H1 (cell line): ENCODE measurements around the gene LAIR2. TPM values are rescaled to one million over a fixed set of nuclear protein-coding genes. Genes with fewer than 3 reads are reported as not detected.

Experiments used
- CTCF ChIA-PET: fragments of 300-600 bp; sonication (Branson Sonifier 250); formaldehyde crosslinking; loops from one replicate; lab custom pipeline; 2021; ENCODE audit not compliant: partially characterized antibody; lab: Charles Lee
- POLR2A ChIA-PET: fragments of 300-600 bp; sonication (Branson Sonifier 250); formaldehyde crosslinking; loops from one replicate; lab custom pipeline; 2021; ENCODE audit warnings: inconsistent platforms; ENCODE audit not compliant: partially characterized antibody; lab: Charles Lee
- DNase-seq, 2 experiments: peaks; one replicate each; pipeline versions ENCODE4 v3.0.0 to v3.0.0-alpha.2; 2010 to 2022; ENCODE audit warnings: low spot score in 2 of 2, low read depth in 1 of 2, mixed read lengths in 1 of 2
- FAIRE-seq: peaks from 2 replicates; lab custom pipeline; 2011; peaks lifted over from hg19 to GRCh38; lab: Jason Lieb, UNC
- H2AFZ ChIP-seq: 2 replicates; pipeline ENCODE4 v1.8.1; 2012; ENCODE audit warnings: low read length, inconsistent platforms
- H2AK5ac ChIP-seq: 2 replicates; pipeline ENCODE4 v1.6.1; 2013; ENCODE audit warnings: low read depth, low read length
- H2BK120ac ChIP-seq: replicated peaks from 2 replicates; pipeline ENCODE3; 2013; ENCODE audit warnings: low read depth, low read length, inconsistent platforms
- H2BK12ac ChIP-seq: 2 replicates; pipeline ENCODE4 v1.6.1; 2013; ENCODE audit warnings: low read depth, low read length
- H2BK15ac ChIP-seq: 2 replicates; pipeline ENCODE4 v1.6.1; 2013; ENCODE audit warnings: low read length
- H2BK20ac ChIP-seq: 2 replicates; pipeline ENCODE4 v1.6.1; 2013; ENCODE audit warnings: low read length
- H2BK5ac ChIP-seq: 2 replicates; pipeline ENCODE4 v1.6.1; 2013; ENCODE audit warnings: low read depth, low read length
- H3K14ac ChIP-seq: 2 replicates; pipeline ENCODE4 v1.6.1; 2013; ENCODE audit warnings: inconsistent platforms; ENCODE audit not compliant: insufficient read length
- H3K18ac ChIP-seq: 2 replicates; pipeline ENCODE4 v1.6.1; 2013; ENCODE audit warnings: low read length; ENCODE audit errors: extremely low read depth
- H3K23ac ChIP-seq: 2 replicates; pipeline ENCODE4 v1.6.1; 2013; ENCODE audit warnings: inconsistent platforms; ENCODE audit not compliant: insufficient read length
- H3K23me2 ChIP-seq: 2 replicates; pipeline ENCODE4 v1.6.1; 2013; ENCODE audit warnings: low read depth, low read length
- H3K27ac ChIP-seq: 2 replicates; pipeline ENCODE4 v1.6.1; 2011; ENCODE audit warnings: low read depth, low read length, inconsistent platforms
- H3K27me3 ChIP-seq, 4 experiments: replicated peaks in 1 of 4; 1 replicate in 1 of 4; 2 replicates in 3 of 4; pipeline versions ENCODE4 v1.6.1 to v1.8.1; 2011 to 2013; ENCODE audit warnings: low read length in 3 of 4, mild to moderate bottlenecking in 3 of 4, inconsistent platforms in 2 of 4, mixed read lengths in 2 of 4, moderate library complexity in 1 of 4; ENCODE audit not compliant: control insufficient read depth in 3 of 4, insufficient read depth in 3 of 4; ENCODE audit errors: extremely low read depth in 1 of 4
- H3K36me3 ChIP-seq, 4 experiments: 2 replicates each; pipeline versions ENCODE4 v1.6.1 to v1.8.1; 2011 to 2013; ENCODE audit warnings: mild to moderate bottlenecking in 4 of 4, low read length in 3 of 4, moderate library complexity in 2 of 4, control low read depth in 1 of 4, inconsistent platforms in 1 of 4; ENCODE audit not compliant: insufficient read depth in 4 of 4, control insufficient read depth in 2 of 4
- H3K4ac ChIP-seq: replicated peaks from 2 replicates; pipeline ENCODE3; 2013; ENCODE audit warnings: low read length, low read depth, mixed read lengths, inconsistent platforms; ENCODE audit not compliant: insufficient read length
- H3K4me1 ChIP-seq, 4 experiments: replicated peaks in 1 of 4; 1 replicate in 1 of 4; 2 replicates in 3 of 4; pipeline versions ENCODE4 v1.6.1 to v1.8.1; 2011 to 2013; ENCODE audit warnings: low read length in 3 of 4, inconsistent platforms in 2 of 4, mixed read lengths in 1 of 4; ENCODE audit not compliant: insufficient read depth in 4 of 4, control insufficient read depth in 3 of 4
- H3K4me2 ChIP-seq, 2 experiments: 2 replicates each; pipeline versions ENCODE4 v1.6.1 to v1.8.1; 2011 to 2013; ENCODE audit warnings: low read depth in 2 of 2, low read length in 2 of 2, control low read depth in 1 of 2, inconsistent platforms in 1 of 2, mild to moderate bottlenecking in 1 of 2; ENCODE audit not compliant: insufficient read depth in 1 of 2
- H3K4me3 ChIP-seq, 4 experiments: fragments of 200-600, 300-600 bp in 1 of 4; sonication (generic), shearing (Covaris generic), sonication (Bioruptor Twin) in 1 of 4; 2 replicates each; pipeline versions ENCODE4 v1.5.1 to v1.8.1; 2011 to 2016; ENCODE audit warnings: low read length in 4 of 4, low read depth in 3 of 4, control low read depth in 2 of 4, inconsistent platforms in 2 of 4, mild to moderate bottlenecking in 2 of 4, mixed read lengths in 1 of 4, moderate library complexity in 1 of 4; ENCODE audit not compliant: insufficient read depth in 2 of 4; ENCODE audit errors: extremely low read depth in 1 of 4
- H3K56ac ChIP-seq: replicated peaks from 2 replicates; pipeline ENCODE3; 2013; ENCODE audit warnings: low read depth, mild to moderate bottlenecking, mixed read lengths, low read length, inconsistent platforms; ENCODE audit not compliant: insufficient read length
- H3K79me1 ChIP-seq: 2 replicates; pipeline ENCODE4 v1.6.1; 2013; ENCODE audit warnings: low read depth, low read length, control low read depth
- H3K79me2 ChIP-seq, 2 experiments: 2 replicates each; pipeline versions ENCODE4 v1.6.1 to v1.8.1; 2012 to 2013; ENCODE audit warnings: low read length in 2 of 2, mild to moderate bottlenecking in 2 of 2, inconsistent platforms in 1 of 2; ENCODE audit not compliant: insufficient read depth in 2 of 2, control insufficient read depth in 1 of 2
- H3K9ac ChIP-seq, 4 experiments: replicated peaks in 1 of 4; 1 replicate in 1 of 4; 2 replicates in 3 of 4; pipeline versions ENCODE4 v1.6.1 to v1.8.1; 2011 to 2013; ENCODE audit warnings: low read depth in 3 of 4, low read length in 3 of 4, control low read depth in 2 of 4, mild to moderate bottlenecking in 2 of 4, moderate library complexity in 2 of 4, inconsistent platforms in 1 of 4; ENCODE audit errors: extremely low read depth in 1 of 4
- H3K9me3 ChIP-seq, 2 experiments: 2 replicates each; pipeline versions ENCODE4 v1.6.1 to v1.8.1; 2012 to 2013; ENCODE audit warnings: mild to moderate bottlenecking in 2 of 2, moderate library complexity in 2 of 2, control low read depth in 1 of 2, inconsistent platforms in 1 of 2, low read depth in 1 of 2, low read length in 1 of 2, mixed read lengths in 1 of 2; ENCODE audit not compliant: insufficient read depth in 2 of 2
- H4K20me1 ChIP-seq, 2 experiments: replicated peaks in 1 of 2; 2 replicates each; pipeline versions ENCODE3 to v1.8.1; 2011 to 2013; ENCODE audit warnings: inconsistent platforms in 2 of 2, low read length in 2 of 2, mild to moderate bottlenecking in 1 of 2; ENCODE audit not compliant: insufficient read depth in 2 of 2, control insufficient read depth in 1 of 2
- H4K5ac ChIP-seq: 2 replicates; pipeline ENCODE4 v1.6.1; 2013; ENCODE audit warnings: low read length, low read depth, mixed read lengths, inconsistent platforms; ENCODE audit not compliant: insufficient read length
- H4K8ac ChIP-seq: 2 replicates; pipeline ENCODE4 v1.8.0; 2013; ENCODE audit warnings: mild to moderate bottlenecking, moderate library complexity, low read length, inconsistent platforms; ENCODE audit not compliant: insufficient read depth; ENCODE audit errors: extremely low read depth
- H4K91ac ChIP-seq: replicated peaks from 2 replicates; pipeline ENCODE3; 2013; ENCODE audit warnings: low read length, mixed read lengths, inconsistent platforms; ENCODE audit not compliant: insufficient read length
- CBX5 ChIP-seq: fragments of 300-800, 300-1000 bp; sonication (generic); IDR thresholded peaks from 2 replicates; pipeline ENCODE4 v1.7.1; 2016; ENCODE audit warnings: antibody characterized with exemption, low read length, low read depth
- HDAC2 ChIP-seq, 2 experiments: fragments of 300-600 bp in 1 of 2; sonication (generic) in 1 of 2; IDR thresholded peaks; 2 replicates each; pipeline ENCODE4 v1.6.1; 2011 to 2012; ENCODE audit warnings: low read depth in 2 of 2, low read length in 2 of 2, mild to moderate bottlenecking in 2 of 2, moderate library complexity in 2 of 2, borderline replicate concordance in 1 of 2, inconsistent platforms in 1 of 2
- SIRT6 ChIP-seq: IDR thresholded peaks from one replicate; pipeline ENCODE4 v1.7.1; 2012; ENCODE audit warnings: low read length, inconsistent platforms
- WGBS, 2 experiments: shearing (Covaris generic) in 1 of 2; methylation state at CpG; one replicate each; pipeline versions ENCODE4 v1.1.6 to v1.1.7; 2013 to 2015; ENCODE audit warnings: low lambda C conversion rate in 2 of 2, mixed read lengths in 2 of 2, inconsistent platforms in 1 of 2, low coverage in 1 of 2, missing lambda C conversion rate in 1 of 2; ENCODE audit not compliant: insufficient replicate concordance in 2 of 2, insufficient coverage in 1 of 2, insufficient read length in 1 of 2; ENCODE audit errors: extremely low coverage in 1 of 2, missing lambda C conversion rate in 1 of 2; 5-methylcytosine and 5-hydroxymethylcytosine counted together
- polyA plus RNA-seq, 7 experiments: library from polyadenylated mRNA; depleted of rRNA in 3 of 7; stranded (reverse) in 5 of 7; unstranded in 2 of 7; fragments of >200 nt in 5 of 7; fragments of 200-250 nt in 2 of 7; gene quantifications; 1 replicate in 5 of 7; 2 replicates in 1 of 7; 4 replicates in 1 of 7; pipeline versions ENCODE4 v1.2.1 to v1.2.3, GENCODE V29; 2011 to 2013; ENCODE audit warnings: missing spikeins in 2 of 7, mixed read lengths in 2 of 7
- total RNA-seq: library from RNA; stranded (reverse); fragmentation: NEBNext Ultra II Directional; extraction: Animal tissue kit (Norgen Biotek cat#: 25700); gene quantifications from 2 replicates; pipeline ENCODE4 v1.2.1, GENCODE V29; 2021

The LAIR2 gene
- total and polyA plus RNA-seq, 2 of the 8 experiments (the other 6 are each of a cell fraction or from before 2014, with no cell fraction given) = not detected

DNA sequence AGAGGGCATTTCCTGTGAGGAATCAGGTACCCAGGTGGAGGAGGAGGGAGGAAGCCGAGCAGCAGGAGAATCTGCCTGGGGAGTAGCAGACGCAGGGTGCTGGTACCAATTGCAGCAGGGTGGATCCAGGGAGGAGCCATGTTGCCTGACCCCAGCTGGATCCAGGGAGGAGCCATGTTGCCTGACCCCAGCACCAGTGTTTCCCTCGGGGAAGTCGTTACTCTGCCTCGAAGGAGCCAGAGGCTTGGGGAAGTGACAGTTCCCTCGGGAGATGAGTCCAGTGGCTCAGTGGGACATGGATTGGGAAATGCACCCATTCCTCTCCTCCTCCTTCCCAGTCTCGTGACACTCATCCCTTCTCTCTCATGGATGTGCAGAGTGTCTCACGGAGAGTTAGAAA lies 31.5 kb downstream of the LAIR2 start:
- Histone ChIP-seq H3K14ac (no peak overlapping the region), H2AK5ac (no peak overlapping the region), H3K79me1 (no peaks in the 10 kb centered on the region), H2BK120ac (no peak overlapping the region), H2AFZ (no peak overlapping the region), H3K23me2 (no peaks in the 10 kb centered on the region), H3K79me2 (no peaks in the 10 kb centered on the region), H4K5ac (no peak overlapping the region), H3K9me3 (peaks cover 64 to 80% of the 10 kb centered on the region in 2 experiments), H2BK5ac (no peak overlapping the region), H2BK15ac (no peak overlapping the region), H3K4me1 (no peaks in the 10 kb centered on the region), H3K27me3 (no peaks in the 10 kb centered on the region; a peak in 1 of 7 replicates), H3K36me3 (no peaks in the 10 kb centered on the region), H4K20me1 (no peaks in the 10 kb centered on the region), H3K23ac (no peak overlapping the region), H3K9ac (no peak overlapping the region), H4K91ac (no peak overlapping the region), H3K18ac (no peak overlapping the region), H2BK20ac (no peak overlapping the region), H2BK12ac (no peak overlapping the region), H3K4me3 (no peak overlapping the region), H3K4me2 (no peak overlapping the region), H3K27ac (no peak overlapping the region), H4K8ac (no peak overlapping the region), H3K56ac (no peak overlapping the region), H3K4ac (no peak overlapping the region)
- 71% methylated on average over 8 of the region's 8 CpGs; no CpG with 5 or more reads in 1 of the 2 experiments for WGBS, 2 experiments
- TF ChIP-seq HDAC2 (IDR thresholded peaks at IDR 0.05; ENCODE audit: borderline replicate concordance in 1 of 2, low read depth in 2 of 2, low read length in 2 of 2) (no peak), CBX5 (no peak), SIRT6 (no peak)
- FAIRE-seq (no peak), DNase-seq (no peak)
- CTCF ChIA-PET = no interaction called here
- POLR2A ChIA-PET = no interaction called here
